Endodermal cell (in vitro differentiated cells): ENCODE measurements around the gene INSL3. TPM values are rescaled to one million over a fixed set of nuclear protein-coding genes. Genes with fewer than 3 reads are reported as not detected.

Experiments used
- DNase-seq: peaks from one replicate; pipeline ENCODE4 v3.0.0-alpha.2; 2017
- H3K27ac ChIP-seq: 2 replicates; pipeline ENCODE4 v1.5.1; 2013; ENCODE audit warnings: mild to moderate bottlenecking, low read depth, low read length, moderate library complexity
- H3K27me3 ChIP-seq: 2 replicates; pipeline ENCODE4 v1.6.1; 2013; ENCODE audit warnings: mild to moderate bottlenecking, low read length, moderate library complexity; ENCODE audit not compliant: insufficient read depth, control insufficient read depth, poor library complexity, severe bottlenecking
- H3K36me3 ChIP-seq: 2 replicates; pipeline ENCODE4 v1.7.0; 2013; ENCODE audit warnings: mild to moderate bottlenecking, low read length, moderate library complexity; ENCODE audit not compliant: control insufficient read depth, insufficient read depth
- H3K4me1 ChIP-seq: one replicate; pipeline ENCODE4 v1.7.0; 2013; ENCODE audit warnings: low read length; ENCODE audit not compliant: control insufficient read depth, insufficient read depth
- H3K4me3 ChIP-seq: 2 replicates; pipeline ENCODE4 v1.5.1; 2013; ENCODE audit warnings: mild to moderate bottlenecking, low read length, moderate library complexity
- H3K9ac ChIP-seq: 2 replicates; pipeline ENCODE4 v1.6.1; 2013; ENCODE audit warnings: mild to moderate bottlenecking, low read length, moderate library complexity; ENCODE audit not compliant: poor library complexity, severe bottlenecking; ENCODE audit errors: extremely low read depth
- H3K9me3 ChIP-seq: 2 replicates; pipeline ENCODE4 v1.6.1; 2013; ENCODE audit warnings: mild to moderate bottlenecking, low read length, moderate library complexity; ENCODE audit not compliant: control insufficient read depth
- H3K27ac Mint-ChIP-seq: 2 replicates; pipeline ENCODE4 v1.8.0; 2020; ENCODE audit warnings: mixed read lengths
- H3K27me3 Mint-ChIP-seq: 2 replicates; pipeline ENCODE4 v1.8.0; 2021; ENCODE audit warnings: mild to moderate bottlenecking, mixed read lengths; ENCODE audit not compliant: insufficient read depth
- H3K36me3 Mint-ChIP-seq: 2 replicates; pipeline ENCODE4 v1.8.0; 2020; ENCODE audit warnings: low read depth, mixed read lengths
- H3K4me1 Mint-ChIP-seq: 2 replicates; pipeline ENCODE4 v1.8.0; 2020; ENCODE audit warnings: mixed read lengths
- H3K4me3 Mint-ChIP-seq: 2 replicates; pipeline ENCODE4 v1.8.0; 2020; ENCODE audit warnings: mild to moderate bottlenecking, moderate library complexity, mixed read lengths
- H3K9me3 Mint-ChIP-seq: 2 replicates; pipeline ENCODE4 v1.8.0; 2020; ENCODE audit warnings: mild to moderate bottlenecking, mixed read lengths
- WGBS, 2 experiments: methylation state at CpG; one replicate each; pipeline versions ENCODE4 v1.1.5 to v1.1.7; 2013; ENCODE audit warnings: missing lambda C conversion rate in 2 of 2, mixed read lengths in 1 of 2; ENCODE audit not compliant: insufficient coverage in 1 of 2, insufficient read length in 1 of 2; 5-methylcytosine and 5-hydroxymethylcytosine counted together
- total RNA-seq, 2 donors: library from RNA; stranded (reverse); fragmentation: NEBNext Ultra II Directional in 1 of 2; extraction: Animal tissue kit (Norgen Biotek cat#: 25700) in 1 of 2; gene quantifications; 2 replicates in 1 of 2; 3 replicates in 1 of 2; pipeline ENCODE4 v1.2.1, GENCODE V29; 2021
- TF ChIP-seq, protein P1 (sequence below): fragments of 200-600 bp; sonication (generic); conservative IDR thresholded peaks from 2 replicates; pipeline ENCODE4 v1.5.0; 2021; ENCODE audit warnings: antibody characterized with exemption, mild to moderate bottlenecking

The INSL3 gene
- total RNA-seq, 2 donors from 2014 or later: 0.80 TPM; not detected in 1

DNA sequence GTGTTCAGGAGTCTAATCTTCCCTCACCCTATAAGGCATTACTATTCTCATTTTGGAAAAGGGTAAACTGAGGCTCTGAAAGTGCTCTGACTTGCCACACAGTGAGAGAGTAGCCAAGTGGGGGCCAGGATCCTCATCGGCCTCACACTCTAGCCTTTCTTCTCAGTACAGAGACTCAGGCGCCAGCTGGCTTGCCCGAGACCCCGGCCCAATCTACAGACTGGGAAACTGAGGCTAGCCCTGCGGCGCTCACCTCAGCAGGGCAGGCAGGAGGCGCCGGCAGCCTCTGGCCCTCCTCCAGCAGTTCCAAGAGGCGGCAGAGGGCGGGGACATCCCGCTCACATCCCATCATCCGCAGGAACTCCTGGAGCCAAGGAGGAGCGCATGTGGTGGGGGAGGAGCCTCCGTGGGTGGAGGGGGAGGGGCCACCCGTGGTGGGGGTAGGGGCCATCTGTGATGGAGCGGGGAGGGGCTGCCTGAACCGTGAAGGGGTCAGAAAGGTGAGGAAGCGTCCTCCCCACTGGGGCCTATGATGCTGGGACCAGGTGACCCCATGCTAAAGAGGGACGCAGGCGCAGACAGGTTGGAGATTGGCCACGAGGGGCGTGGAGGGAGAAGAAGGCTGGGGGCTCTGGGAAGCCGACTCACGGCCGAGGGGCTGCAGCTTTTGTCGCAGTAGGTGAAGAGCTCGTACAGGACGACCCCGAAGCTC is 8.7 kb upstream of the INSL3 start:
- Histone ChIP-seq H3K36me3 (no peaks in the 10 kb centered on the region), H3K4me1 (no peaks in the 10 kb centered on the region), H3K9me3 (no peaks in the 10 kb centered on the region), H3K4me3 (peak overlapping the region; percentile 89), H3K27ac (no peak overlapping the region), H3K9ac (peak overlapping the region; percentile 59), H3K27me3 (peaks cover 14% of the 10 kb centered on the region)
- Mint-ChIP-seq H3K27me3 (peaks cover 26% of the 10 kb centered on the region), H3K9me3 (no peaks in the 10 kb centered on the region), H3K36me3 (no peaks in the 10 kb centered on the region), H3K27ac (peak overlapping the region; percentile 99), H3K4me1 (peaks cover 3% of the 10 kb centered on the region), H3K4me3 (peak overlapping the region; percentile 78)
- TF ChIP-seq, protein P1, sequence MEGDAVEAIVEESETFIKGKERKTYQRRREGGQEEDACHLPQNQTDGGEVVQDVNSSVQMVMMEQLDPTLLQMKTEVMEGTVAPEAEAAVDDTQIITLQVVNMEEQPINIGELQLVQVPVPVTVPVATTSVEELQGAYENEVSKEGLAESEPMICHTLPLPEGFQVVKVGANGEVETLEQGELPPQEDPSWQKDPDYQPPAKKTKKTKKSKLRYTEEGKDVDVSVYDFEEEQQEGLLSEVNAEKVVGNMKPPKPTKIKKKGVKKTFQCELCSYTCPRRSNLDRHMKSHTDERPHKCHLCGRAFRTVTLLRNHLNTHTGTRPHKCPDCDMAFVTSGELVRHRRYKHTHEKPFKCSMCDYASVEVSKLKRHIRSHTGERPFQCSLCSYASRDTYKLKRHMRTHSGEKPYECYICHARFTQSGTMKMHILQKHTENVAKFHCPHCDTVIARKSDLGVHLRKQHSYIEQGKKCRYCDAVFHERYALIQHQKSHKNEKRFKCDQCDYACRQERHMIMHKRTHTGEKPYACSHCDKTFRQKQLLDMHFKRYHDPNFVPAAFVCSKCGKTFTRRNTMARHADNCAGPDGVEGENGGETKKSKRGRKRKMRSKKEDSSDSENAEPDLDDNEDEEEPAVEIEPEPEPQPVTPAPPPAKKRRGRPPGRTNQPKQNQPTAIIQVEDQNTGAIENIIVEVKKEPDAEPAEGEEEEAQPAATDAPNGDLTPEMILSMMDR: peak; percentile 14
- WGBS, 2 experiments: 0 to 4% methylated on average over 5 to 29 of the region's 29 CpGs
- DNase-seq: peak; percentile 96

DNA sequence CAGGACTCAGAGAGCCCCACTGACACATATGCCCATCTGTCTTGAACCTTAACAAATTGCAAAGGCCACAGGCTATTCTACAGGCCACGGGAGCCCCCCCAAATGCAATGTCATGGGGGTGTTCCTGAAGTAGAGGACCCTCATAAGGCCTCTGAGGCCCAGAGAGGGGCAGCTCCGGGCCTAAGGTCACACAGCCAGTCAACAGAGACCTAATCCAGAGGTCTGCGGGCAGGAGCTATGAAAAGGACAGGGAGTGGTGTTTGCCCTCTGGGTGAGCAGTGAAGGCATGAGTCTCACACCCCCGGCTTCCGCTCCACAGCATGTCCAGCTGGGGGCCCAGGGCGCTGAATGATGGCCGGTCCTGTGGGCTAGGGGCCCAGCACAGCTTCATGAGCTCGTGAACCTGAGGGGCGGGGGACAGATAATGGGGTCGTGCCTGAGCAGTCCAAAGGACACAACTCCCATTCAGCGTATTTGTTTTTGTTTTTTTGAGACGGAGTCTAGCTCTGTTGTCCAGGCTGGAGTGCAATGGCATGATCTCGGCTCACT is 5.3 kb upstream of the INSL3 start:
- no peaks in the 10 kb centered on the region for H3K36me3 ChIP-seq
- peaks cover 4% of the 10 kb centered on the region for H3K27me3 ChIP-seq
- Mint-ChIP-seq H3K27ac (no peak overlapping the region), H3K9me3 (no peaks in the 10 kb centered on the region), H3K4me3 (no peak overlapping the region), H3K4me1 (peaks cover 3% of the 10 kb centered on the region), H3K27me3 (peaks cover 8% of the 10 kb centered on the region), H3K36me3 (no peaks in the 10 kb centered on the region)
- H3K9ac ChIP-seq: no peak overlapping the region
- no peak overlapping the region for H3K27ac ChIP-seq
- H3K4me1 ChIP-seq: no peaks in the 10 kb centered on the region
- 87 to 94% methylated on average over 13 of the region's 13 CpGs for WGBS, 2 experiments
- no peak overlapping the region for H3K4me3 ChIP-seq
- H3K9me3 ChIP-seq: no peaks in the 10 kb centered on the region
- TF ChIP-seq, protein P1: no peak
- DNase-seq: no peak

DNA sequence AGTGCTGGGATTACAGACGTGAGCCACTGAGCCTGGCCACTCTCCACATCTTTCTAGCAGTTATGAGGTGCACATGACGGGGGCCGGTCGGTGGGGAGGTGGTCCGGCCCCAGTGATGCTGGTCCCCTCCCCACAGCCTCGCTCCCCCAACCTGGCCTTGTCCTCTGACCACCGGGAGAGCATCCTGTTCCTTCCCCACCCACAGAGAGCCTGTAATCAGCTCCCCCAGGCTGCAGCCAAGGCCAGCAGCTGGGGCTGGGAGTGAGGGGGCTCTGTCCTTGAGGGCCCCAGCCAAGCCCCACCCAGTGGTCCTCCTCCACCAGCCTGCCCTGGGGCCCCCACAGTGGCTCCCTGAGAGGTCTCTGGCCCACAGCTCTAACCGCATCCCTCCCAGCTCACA is 3.0 kb upstream of the INSL3 start:
- Histone ChIP-seq H3K27me3 (no peaks in the 10 kb centered on the region), H3K27ac (no peak overlapping the region), H3K9ac (no peak overlapping the region), H3K36me3 (no peaks in the 10 kb centered on the region), H3K4me1 (no peaks in the 10 kb centered on the region), H3K4me3 (no peak overlapping the region), H3K9me3 (no peaks in the 10 kb centered on the region)
- Mint-ChIP-seq H3K27ac (no peak overlapping the region), H3K36me3 (no peaks in the 10 kb centered on the region), H3K9me3 (no peaks in the 10 kb centered on the region), H3K4me3 (no peak overlapping the region), H3K27me3 (no peaks in the 10 kb centered on the region), H3K4me1 (no peaks in the 10 kb centered on the region)
- no peak for DNase-seq
- TF ChIP-seq, protein P1: no peak
- 78 to 83% methylated on average over 4 to 8 of the region's 8 CpGs for WGBS, 2 experiments
